SKM-1 (cell line): ENCODE measurements around the gene ELL2.

Source experiments
- DNase-seq: peaks from one replicate; lab custom pipeline; 2025; ENCODE audit not compliant: unreplicated experiment; lab: John Stamatoyannopoulos, UW

ELL2 gene

GRCh38 chr5:95983509-95983908 is 21.9 kb upstream of the ELL2 start:
- no peak for DNase-seq

GRCh38 chr5:95983080-95983479 is 21.4 kb upstream of the ELL2 start:
- no peak for DNase-seq

GRCh38 chr5:95976606-95977005 is 15.0 kb upstream of the ELL2 start:
- DNase-seq = no peak

- no peak for DNase-seq
Observed at GRCh38 chr5:95975703-95976102, 14.1 kb upstream of the ELL2 start.

- DNase-seq = no peak
Observed at GRCh38 chr5:95973793-95974325, 12.2 kb upstream of the ELL2 start.

- DNase-seq = no peak
Observed at GRCh38 chr5:95972196-95972595, 10.5 kb upstream of the ELL2 start.

GRCh38 chr5:95970359-95970704 is 8.7 kb upstream of the ELL2 start:
- DNase-seq = no peak

- DNase-seq = peak; percentile 31
Observed at GRCh38 chr5:95969651-95970358, 8.2 kb upstream of the ELL2 start.

GRCh38 chr5:95969055-95969454 is 7.4 kb upstream of the ELL2 start:
- no peak for DNase-seq

- no peak for DNase-seq
Observed at GRCh38 chr5:95967236-95967635, 5.6 kb upstream of the ELL2 start.

GRCh38 chr5:95966005-95966404 is 4.4 kb upstream of the ELL2 start:
- no peak for DNase-seq

- DNase-seq = no peak
Observed at GRCh38 chr5:95963650-95964410, 2.2 kb upstream of the ELL2 start.

GRCh38 chr5:95962785-95963184 is 1.1 kb upstream of the ELL2 start:
- DNase-seq = no peak

- DNase-seq = no peak
Observed at GRCh38 chr5:95962475-95962773, 773 bp upstream of the ELL2 start.

- peak; percentile 53 for DNase-seq
Observed at GRCh38 chr5:95960667-95961616, 709 bp downstream of the ELL2 start.

- no peak for DNase-seq
Observed at GRCh38 chr5:95959888-95960666, 1.6 kb downstream of the ELL2 start.

- no peak for DNase-seq
Observed at GRCh38 chr5:95959051-95959887, 2.4 kb downstream of the ELL2 start.

GRCh38 chr5:95958310-95959014 is 3.2 kb downstream of the ELL2 start:
- DNase-seq = no peak

GRCh38 chr5:95957561-95958203 is 4.0 kb downstream of the ELL2 start:
- DNase-seq = no peak
